NCI-H345 treated with DMSO at 0.1 percent for 48 hours (cell line): ENCODE data around the gene MT2A.

Experiments used
- DNase-seq: peaks from one replicate; lab custom pipeline; 2025; ENCODE audit not compliant: unreplicated experiment; lab: John Stamatoyannopoulos, UW

The MT2A gene

DNA sequence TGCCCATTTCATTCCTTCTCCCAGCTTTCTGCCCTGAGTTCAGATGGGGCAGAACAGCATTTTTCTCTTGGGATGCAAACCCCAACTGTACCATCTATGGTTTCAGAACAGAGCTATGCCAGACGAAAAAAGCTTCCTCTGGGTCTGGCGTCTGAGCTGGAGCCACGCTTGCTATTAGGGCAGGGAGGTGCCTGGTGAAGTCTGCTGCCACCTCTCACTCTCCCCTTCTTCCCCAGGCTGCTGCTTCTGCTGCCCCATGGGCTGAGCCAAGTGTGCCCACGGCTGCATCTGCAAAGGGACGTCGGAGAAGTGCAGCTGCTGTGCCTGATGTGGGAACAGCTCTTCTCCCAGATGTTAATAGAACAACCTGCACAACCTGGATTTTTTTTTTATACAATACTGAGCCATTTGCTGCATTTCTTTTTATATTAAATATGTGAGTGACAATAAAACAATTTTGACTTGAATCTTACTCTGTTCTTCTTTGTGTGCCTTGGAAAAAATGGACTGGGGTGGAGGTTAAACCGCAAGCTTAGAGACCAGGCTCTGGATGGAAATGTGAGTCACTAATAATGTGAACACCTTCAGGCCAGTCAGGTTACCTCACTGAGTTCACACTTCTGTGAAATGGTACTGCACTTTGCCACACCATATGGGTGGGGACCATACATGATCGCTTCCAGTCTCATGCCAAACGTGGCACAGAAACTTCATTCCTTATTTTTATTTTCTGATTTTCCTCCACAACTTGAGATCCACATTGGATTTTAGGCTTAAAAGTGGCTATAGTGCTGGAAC lies 28.4 kb downstream of the MT2A start:
- no peak for DNase-seq

DNA sequence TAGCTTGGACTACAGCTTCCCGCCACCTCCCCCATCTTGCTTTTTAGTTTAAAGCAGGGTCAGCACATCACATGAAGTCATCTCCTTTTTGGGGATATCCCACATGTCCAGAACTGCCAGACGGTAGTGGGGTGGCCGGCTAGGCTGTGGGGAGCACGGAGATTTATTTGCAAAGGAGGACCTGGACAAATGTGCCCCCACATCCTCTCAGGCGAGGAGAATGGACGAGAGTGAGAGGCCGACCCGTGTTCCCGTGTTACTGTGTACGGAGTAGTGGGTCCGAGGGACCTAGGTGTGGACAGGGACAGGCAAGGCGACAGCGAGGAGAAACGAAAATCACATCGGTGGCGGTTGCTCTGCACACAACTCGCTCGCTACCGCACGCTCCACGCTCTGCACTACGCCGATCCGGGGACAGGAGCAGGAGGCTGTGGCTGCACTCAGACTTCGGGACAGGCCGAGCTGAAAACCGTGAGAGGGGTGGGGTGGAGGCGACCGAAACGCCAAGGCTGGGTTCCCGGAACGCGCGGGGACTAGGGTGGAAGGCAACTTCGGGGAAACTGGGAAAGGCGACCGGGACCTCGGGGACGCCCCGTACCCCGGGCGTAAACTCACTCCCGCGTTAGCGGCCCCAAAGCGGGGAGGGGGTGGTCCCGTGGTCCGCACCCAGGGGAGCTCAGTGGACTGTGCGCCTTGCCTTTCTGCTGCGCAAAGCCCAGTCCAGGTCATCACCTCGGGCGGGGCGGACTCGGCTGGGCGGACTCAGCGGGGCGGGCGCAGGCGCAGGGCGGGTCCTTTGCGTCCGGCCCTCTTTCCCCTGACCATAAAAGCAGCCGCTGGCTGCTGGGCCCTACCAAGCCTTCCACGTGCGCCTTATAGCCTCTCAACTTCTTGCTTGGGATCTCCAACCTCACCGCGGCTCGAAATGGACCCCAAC lies 29.7 kb downstream of the MT2A start, which contains the start of gene MT1A:
MT1A (plus strand) TSS at position 853 of the 937 bp plus-strand sequence; CDS start at position 926, 73 bp downstream.
- DNase-seq, result no peak

DNA sequence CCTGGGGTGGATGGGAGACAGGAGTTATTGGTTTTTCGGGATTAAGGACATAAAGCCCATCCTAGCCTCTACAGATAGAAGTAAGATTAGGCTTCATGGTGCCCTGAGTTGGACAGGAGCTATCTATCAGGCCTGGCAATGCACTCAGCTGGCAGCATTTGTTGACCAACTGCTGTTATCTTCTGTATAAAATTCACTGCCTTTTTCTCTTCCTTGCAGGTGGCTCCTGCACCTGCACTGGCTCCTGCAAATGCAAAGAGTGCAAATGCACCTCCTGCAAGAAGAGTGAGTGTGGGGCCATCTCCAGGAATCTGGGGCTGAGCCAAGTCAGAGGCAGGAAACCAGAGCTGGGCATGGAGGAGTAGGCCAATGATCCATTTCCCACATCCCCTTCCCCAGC lies 30.7 kb downstream of the MT2A start:
- DNase-seq, result no peak

DNA sequence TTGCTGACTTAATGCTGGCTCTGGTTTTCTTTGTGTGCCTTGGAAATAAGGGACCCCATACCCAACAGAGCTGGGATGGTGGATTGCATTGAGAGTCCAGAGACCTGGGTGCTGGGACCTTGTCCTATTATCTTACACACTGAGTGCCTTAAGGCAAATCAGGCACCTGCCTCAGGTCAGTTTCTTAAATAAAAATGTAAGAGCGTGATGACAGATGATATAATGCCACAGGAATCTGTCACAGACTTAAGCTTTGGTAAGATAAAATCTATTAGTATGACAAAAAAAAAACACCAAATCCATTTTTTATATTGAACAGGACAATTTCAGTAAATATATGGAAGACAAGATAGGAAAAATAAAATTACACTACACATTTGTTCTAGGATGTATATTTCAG lies 31.7 kb downstream of the MT2A start:
- no peak for DNase-seq

DNA sequence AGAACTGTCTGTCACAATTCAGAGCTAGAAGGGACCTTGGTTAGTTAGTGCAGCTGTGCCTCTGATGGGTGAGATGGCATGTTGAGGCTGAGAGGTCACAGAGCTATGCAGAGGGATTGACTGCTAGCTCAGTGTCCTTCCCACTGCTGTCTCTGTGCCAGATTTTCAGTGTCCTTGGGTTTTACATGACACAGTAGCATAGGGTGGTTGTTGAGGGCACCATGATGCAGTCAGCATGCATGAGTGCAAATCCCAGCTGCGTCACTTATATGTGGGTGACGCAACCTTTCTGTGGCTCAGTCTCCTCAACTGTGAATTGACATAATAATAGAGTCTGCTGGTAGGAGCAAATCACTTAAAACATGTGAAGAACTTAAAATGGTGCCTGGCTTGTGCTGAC lies 32.8 kb downstream of the MT2A start:
- no peak for DNase-seq

DNA sequence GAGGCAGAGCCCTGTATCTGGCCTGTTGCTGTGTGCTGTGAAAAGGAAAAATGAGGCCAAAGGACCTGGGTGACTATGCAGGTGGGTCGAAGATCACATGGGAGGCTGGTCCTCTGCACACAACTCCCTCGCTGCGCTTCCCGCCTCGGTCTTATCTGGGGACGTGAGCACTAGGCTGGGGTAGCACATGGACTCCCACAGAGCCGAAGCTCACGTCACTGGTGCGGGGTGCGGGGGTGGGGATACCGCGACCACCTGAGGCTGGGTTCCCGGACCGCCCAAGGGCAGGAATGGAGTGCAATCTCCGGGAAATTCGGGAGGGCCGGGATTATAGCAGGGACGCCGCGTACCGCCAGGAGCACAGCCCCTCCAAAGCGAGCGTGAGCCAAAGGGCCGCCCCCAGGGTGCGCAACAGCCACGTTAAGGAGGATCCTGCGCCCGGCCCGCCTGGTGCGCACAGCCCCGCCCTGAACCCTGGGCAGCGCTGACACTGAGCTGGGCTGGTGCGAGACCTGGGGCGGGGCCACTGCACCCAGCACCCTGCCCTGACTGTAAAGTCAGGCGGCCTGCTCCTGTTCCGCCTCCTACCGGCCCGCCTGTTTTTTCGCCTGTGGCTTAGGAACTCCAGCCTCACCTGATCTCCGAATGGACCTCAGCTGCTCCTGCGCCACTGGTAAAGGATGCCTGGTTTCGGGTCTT lies 34.8 kb downstream of the MT2A start:
- DNase-seq, result no peak

DNA sequence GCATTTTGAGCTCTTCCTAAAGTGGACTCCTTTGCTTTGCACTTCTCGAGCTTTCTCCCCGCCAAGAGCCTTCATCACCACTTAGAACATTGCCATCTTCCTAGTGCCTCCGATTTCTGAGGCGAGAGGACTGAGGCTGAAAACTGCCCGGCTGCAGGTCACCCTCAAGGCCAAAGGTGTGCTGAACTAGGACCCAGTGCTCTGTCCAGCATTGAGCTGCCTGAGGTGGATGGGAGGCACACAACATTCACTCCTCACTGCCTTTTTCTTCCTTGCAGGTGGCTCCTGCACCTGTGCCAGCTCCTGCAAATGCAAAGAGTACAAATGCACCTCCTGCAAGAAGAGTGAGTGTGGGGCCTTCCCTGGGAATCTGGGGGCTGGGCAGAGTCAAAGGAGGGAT lies 35.4 kb downstream of the MT2A start:
- no peak for DNase-seq

DNA sequence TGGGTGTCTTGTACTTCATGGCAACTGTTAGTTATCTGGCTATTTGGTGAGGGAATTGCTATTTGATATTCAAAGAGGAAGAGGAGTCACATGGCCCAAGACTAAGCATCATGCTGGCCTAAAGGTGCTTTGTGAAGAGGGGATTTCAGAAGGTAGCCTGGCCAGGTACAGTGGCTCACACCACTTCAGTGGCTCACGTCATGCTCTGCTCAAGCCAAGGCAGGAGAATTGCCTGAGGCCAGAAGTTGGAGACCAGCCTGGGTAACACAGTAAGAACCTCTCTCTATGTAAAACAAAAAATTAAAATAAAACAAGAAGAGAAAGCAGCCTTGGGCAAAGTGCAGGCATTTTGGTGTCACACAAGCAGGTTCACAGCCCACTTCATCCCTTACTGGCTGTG lies 36.9 kb downstream of the MT2A start:
- no peak for DNase-seq

DNA sequence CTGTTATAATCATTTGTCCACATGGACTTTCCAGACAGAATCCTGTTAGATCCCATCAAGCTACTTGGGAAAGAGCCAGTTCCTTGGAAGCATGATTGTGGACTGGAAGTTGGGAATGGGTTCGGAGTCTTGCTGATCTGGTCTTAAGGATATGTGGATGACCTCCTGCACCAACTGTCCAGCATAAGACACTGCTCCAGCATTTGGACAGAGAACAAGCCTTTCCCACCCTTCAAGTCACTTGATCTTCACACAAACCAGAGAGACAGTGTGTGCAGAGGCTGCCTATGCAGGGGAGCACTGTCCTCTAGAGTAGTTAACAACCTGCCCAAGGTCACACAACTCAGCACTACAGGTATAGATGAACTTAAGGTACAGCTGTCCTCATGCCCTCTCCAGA lies 37.5 kb downstream of the MT2A start:
- no peak for DNase-seq

DNA sequence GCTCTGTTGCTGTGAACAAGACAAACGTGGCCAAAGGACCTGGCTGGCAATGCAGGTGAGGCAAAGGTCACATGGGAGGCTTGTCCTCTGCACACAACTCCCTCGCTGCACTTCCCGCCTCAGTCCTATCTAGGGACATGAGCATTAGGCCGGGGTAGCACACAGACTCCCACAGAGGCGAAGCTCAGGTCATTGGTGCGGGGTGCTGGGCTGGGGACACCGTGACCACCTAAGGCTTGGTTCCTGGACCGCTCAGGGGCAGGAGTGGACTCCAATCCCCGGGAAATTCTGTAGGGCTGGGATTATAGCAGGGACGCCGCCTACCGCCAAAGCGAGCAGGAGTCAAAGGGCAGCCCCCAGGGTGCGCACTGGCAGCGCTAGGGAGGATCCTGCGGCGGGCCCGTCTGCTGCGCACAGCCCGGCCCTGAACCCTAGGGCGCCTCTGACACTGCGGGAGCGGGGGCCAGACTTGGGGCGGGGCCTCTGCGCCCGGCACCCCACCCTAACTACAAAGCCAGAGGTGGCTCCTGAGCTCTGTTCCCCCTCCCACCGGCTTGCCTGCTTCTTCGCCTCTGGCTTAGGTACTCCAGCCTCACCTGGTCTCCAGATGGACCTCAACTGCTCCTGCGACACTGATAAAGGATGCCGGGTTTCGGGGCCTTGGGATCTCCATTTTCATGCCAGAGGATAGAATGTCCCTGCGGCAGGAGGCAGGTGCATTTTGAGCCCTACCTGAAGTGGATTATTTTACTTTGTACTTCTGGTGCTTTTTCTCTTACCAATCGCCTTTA lies 39.5 kb downstream of the MT2A start:
- DNase-seq, result no peak

DNA sequence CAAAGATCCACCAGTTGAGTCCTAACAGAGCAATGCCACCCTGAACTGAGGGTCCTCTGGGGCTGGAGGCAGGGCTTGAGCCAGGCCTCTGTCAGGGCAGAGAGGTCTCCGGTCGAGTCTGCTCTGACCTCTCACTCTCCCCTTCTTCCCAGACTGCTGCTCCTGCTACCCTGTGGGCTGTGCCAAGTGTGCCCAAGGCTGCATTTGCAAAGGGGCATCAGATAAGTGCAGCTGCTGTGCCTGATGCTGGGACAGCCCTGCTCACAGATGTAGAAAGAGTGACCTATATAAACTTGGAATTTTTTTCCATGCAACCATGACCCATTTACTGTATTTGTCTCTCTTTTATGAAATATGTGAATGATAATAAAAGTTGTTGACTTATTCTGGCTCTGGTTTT lies 40.9 kb downstream of the MT2A start:
- no peak for DNase-seq

DNA sequence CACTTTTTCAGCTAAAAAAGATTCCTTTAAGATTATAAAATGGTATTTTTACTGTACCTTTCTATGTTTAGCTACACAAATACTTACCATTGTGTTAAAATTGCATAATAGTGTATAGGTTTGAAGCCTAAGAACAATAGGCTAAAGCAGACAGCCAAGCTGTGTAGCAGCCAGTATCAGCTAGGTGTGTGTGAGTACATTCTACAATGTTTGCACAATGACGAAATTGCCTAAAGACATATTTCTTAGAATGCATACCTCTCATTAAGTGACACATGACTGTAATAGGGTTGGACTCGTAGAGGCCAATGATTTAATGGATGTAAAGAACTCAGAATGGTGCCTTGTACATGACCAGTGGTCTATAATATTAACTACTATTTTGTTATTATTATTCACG lies 41.4 kb downstream of the MT2A start:
- DNase-seq, result no peak

DNA sequence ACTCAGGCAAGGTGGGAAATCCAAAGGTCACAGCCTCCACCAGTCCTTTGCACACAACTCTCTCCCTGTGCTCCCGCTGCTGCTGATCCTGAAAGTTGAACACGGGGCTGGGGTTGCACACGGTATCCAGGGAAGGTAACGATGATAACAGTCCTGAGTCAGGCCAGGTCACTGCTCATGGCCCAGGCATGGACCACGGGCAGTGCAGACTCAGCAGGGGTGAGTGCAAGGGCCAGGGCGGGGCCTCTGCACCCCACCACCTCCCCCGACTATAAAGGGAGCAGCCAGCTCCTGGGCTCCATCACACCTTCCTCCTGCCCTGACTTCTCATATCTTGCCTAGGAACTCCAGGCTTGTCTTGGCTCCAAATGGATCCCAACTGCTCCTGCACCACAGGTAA lies 43.2 kb downstream of the MT2A start, which contains the start of gene MT1B:
MT1B (plus strand) TSS at position 301 of the 400 bp plus-strand sequence; CDS start at position 369, 68 bp downstream.
- DNase-seq, result no peak

DNA sequence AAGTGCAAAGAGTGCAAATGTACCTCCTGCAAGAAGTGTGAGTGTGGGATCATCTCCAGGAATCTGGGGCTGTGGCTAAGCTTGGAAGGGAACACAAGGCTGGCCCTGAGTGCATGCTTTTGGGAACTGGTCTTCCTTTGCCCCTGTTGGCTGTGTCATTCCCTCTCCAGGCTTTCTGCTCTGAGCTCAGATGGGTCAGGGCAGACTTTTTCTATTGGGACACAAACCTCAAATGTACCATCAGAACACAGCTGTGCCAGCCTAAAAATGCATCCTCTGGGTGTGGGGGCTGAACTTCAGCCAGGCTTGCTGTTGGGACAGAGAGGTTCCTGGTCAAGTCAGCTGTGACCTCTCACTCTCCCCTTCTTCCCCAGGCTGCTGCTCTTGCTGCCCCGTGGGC lies 44.2 kb downstream of the MT2A start:
- DNase-seq, result no peak

DNA sequence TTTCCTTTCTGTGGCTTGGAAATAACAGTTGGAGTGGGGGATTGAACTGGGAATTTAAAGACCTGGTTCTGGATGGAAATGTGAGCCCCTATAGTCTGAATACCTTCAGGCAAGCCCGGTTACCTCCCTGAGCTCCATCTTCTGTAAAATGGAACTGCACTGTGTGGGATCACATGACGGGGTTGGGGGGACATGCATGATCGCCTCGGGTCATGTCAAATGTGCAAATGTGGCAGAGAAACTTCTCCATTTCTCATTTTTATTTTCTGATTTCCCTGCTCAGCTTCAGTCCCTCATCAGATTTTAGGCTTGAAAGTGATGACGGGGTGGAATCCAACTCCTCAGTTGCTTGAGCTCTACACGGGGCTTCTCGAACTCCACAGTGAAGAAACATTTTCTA lies 44.8 kb downstream of the MT2A start:
- DNase-seq, result no peak

DNA sequence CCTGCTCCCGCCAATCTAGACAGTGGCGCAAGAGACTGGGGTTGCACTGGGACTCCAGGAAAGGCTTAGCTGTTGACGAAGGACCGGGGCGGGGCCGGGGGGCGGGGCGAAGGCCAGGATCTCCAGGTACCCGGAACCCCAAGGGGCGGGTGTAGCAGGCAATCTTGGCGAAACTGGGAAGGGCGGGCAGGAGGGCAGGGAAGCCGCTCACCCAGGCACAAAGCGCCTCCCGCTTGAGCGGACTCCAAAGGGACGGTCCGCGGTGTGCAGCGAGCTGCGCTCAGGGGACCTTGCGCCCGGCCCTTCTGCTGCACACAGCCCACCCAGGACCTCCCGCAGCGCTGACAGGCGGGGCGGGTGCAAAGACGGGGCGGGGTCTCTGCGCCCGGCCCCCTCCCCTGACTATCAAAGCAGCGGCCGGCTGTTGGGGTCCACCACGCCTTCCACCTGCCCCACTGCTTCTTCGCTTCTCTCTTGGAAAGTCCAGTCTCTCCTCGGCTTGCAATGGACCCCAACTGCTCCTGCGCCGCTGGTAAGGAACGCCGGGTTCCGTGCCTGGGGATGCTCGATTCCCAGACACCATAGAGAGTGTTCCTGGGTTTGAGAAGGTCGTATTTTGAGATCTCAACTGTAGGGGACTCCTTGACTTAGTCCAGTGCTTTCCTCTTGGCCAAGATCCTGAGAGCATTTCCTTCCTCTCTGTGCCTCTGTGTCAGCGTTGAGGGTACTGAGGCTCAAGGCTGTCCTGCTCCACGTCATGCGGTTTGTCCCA lies 49.4 kb downstream of the MT2A start, which contains the start of gene MT1F:
MT1F (plus strand) TSS at position 405 of the 772 bp plus-strand sequence; CDS start at position 505, 100 bp downstream.
- DNase-seq, result peak; percentile 7

DNA sequence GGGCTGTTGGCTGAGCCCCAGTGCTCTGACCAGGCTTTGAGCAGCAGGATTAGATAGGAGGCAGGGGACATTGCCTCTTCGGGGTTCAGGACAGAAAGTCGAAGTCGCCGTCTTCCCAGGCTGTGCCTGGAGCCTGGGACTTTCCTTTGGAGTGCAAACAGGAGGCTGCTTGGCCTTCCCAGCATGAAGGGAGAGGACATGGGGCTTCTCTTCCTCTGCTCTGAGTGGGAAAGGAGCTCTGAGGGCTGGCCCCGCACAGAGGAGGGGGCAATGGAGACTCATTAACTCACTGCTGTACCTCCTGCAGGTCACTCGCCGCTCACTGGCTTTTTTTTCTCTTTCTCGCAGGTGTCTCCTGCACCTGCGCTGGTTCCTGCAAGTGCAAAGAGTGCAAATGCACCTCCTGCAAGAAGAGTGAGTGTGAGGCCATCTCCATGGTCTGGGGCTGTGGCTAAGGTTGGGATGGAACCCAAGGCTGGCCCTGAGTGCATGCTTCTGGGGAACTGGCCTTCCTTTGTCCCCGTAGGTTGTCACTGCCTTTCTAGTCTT lies 50.0 kb downstream of the MT2A start:
- DNase-seq, result no peak
